HEK293 (cell line): Measurements from ENCODE around the gene HDGF.

Experiments
- TRIM28 ChIP-seq: IDR thresholded peaks from 2 replicates; pipeline ENCODE4 v1.6.1; 2011; ENCODE audit warnings: low read length, control low read depth, borderline replicate concordance
- YY1 ChIP-seq: fragments of 450-650 bp; formaldehyde crosslinking; IDR thresholded peaks from 2 replicates; pipeline ENCODE4 v1.5.1; 2018; ENCODE audit warnings: missing biosample characterization, missing genetic modification characterization
- ZNF341 ChIP-seq: fragments of 450-650 bp; formaldehyde crosslinking; IDR thresholded peaks from 2 replicates; pipeline ENCODE4; 2016; ENCODE audit warnings: low read depth, missing biosample characterization, missing genetic modification characterization
- ZNF555 ChIP-seq: fragments of 450-650 bp; formaldehyde crosslinking; conservative IDR thresholded peaks from 2 replicates; pipeline ENCODE4 v1.5.1; 2017; ENCODE audit warnings: missing biosample characterization, mild to moderate bottlenecking, missing genetic modification characterization, inconsistent platforms

DNA sequence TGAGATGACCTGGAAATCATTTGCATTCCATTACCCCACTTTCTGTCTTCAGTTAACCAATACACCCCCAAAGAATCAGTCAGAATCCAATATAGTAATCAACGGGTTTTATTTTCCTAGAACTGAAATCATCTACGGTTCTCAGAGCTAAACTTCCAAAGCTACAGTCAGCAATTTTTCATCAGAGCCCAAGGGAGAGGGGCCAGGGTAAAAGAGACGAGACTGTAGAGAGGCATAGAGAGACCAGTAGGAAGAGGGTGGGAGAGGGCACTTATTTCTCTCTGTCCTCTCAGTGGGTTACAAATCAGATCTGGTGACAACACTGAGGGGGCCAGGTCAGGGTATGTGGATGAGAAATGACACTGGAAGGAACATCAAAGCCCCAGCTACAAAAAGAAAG lies 9.5 kb downstream of the HDGF start:
- TF ChIP-seq YY1 (tag by site-specific recombination), result no peak
- TF ChIP-seq ZNF341, result no peak
- TF ChIP-seq TRIM28, result no peak
- TF ChIP-seq ZNF555 (tag by site-specific recombination), result no peak
